Left forelimb (tissue), 1 donor: ENCODE results near the gene FANK1.
A peak's percentile ranks its signal among the peaks of the same experiment; 100 is the strongest.
"Not testable (repeated sequence)": the region's sequence is repeated elsewhere in the genome, so short reads cannot be mapped to it uniquely, and the experiment has no call there.

Experiments
- DNase-seq: peaks from one replicate; pipeline ENCODE4 v3.0.0-alpha.2; 2018; ENCODE audit warnings: low spot score

Gene FANK1

DNA sequence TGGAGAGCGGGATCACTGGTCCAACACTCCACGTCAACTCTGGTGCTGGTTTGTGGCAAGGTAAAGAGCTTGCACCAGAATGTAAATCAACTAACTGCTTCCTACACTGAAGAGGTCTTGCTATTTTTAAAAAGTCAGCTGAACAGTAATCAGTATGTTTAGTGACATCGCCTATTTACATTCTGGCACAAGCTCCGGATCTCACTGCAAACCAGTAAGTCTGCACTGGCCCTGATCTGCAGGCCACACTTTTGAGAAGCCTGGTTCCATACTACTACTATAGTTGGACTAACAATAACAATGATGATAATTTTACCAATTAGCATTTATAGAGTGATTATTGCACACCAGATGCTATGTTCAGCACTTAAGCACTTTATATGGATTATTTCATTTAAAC is 6.9 kb upstream of the FANK1 start:
- not testable (repeated sequence) for DNase-seq

DNA sequence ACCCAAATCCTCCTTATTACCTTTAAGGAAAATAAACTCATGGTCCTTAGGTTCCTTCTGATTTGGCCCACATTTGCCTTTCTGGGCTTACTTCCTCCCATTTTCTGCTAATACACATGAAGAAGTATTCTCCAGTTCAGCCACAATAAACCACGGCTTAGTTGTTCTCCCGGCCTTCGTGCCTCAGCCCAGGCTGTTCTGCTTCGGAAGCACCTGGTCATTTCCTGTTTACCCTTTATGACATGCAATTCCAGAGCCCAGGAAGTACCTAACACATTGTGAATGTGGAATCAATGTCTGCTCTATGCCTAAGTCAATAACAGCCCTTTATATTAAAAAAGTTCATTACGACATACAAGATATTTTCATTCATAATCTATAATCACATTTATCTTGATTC is 4.0 kb upstream of the FANK1 start:
- not testable (repeated sequence) for DNase-seq

DNA sequence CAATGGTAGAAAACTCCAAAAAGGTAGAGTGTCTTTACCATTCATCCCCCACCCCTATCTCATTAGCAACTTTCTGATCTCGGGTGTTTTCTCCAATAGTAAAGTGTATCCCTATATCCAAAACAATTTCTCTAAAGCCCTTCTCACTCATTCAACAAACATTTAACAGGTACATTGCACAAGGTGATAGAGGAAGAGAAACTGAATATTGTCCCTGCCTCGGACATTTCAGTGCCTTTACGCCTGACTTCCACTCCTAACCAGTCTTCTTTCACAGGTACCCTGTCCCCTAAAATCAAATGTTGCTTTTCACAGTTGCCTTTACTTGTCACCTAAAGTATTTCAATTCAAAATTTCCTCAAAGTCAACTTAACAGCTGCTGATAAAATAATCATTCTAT is 2.2 kb upstream of the FANK1 start:
- DNase-seq: not testable (repeated sequence)

DNA sequence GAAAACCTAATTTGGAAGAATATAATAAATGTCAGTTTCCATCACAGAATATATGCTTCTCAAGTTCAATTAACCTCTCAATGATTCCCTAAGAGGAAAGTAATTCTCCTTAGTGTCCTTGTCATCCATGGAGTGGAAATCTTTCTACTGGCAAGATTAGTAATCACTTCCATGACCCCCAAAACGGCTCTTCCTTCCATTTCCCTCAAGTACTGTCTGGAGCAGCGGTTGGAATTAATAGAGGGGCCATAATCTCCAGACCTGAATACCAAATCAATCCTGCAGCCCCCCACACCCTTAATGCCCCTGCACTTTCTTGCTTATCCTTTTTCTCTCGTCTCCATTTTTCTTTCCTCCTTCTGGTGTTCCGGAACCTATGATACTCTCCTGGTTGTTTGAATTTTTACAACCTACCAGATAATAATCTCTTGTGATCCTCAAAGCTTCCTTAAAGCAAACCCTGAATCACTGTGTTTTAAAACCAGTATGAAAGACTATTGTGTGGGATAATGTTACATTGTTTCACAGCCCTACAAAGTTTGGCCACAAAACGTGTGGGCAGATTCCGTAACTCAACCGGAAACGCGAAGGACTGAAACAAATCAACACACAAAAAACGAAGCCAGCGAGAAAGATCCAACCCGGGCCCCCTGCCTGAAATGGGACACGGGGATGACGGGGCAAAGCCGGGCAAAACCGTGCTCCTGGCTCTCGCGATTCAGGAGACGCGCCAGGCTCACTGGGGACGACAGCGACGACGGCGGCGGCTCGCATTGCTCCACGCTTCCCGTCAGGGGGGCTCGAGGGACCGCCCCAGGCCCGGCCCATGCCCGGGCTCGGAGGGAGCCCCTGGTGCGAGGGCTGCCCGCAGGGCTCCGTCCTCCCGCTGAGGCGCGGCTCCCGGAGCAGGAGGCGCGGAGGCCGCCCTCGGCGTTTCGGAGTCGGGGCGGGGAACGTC is 955 bp upstream of the FANK1 start:
- peak; percentile 85 for DNase-seq

DNA sequence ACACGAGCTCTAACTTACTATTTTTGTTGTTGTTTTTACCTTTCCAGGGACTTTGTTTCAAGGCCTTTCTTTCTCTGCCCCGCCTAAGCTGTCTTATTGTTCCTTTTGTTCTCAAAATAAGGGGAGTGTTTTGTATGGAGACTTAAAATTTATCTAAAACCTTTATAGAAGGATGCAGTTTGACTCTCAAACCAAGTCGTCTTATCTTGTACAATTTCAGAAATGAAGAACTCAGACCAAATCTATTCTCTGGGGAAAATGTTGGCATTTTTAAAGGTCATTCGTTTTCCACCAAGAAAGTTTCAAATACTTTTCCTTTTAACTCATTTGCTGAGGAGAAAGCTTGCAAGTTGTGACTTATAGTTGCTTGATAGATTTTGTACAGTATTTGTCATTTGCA is 953 bp downstream of the FANK1 start:
- DNase-seq: not testable (repeated sequence)

DNA sequence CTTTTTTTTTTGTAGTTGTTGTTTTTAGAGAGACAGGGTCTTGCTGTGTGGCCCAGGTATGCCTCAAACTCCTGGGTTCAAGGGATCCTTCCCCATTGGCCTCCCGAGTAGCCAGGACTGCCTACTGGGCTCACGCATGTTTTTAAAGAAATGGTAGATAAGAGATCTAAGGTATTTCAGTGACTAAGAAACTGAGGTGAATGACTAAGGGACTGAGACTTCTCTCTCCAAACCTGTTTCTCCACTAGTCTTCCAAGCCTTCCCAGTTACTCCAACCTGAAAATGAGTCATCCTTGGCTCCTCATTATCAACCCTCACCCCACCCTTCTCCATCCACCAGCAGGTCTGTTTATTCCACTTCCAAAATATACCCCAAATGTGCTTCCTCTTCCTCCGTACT is 4.6 kb downstream of the FANK1 start:
- DNase-seq: not testable (repeated sequence)

DNA sequence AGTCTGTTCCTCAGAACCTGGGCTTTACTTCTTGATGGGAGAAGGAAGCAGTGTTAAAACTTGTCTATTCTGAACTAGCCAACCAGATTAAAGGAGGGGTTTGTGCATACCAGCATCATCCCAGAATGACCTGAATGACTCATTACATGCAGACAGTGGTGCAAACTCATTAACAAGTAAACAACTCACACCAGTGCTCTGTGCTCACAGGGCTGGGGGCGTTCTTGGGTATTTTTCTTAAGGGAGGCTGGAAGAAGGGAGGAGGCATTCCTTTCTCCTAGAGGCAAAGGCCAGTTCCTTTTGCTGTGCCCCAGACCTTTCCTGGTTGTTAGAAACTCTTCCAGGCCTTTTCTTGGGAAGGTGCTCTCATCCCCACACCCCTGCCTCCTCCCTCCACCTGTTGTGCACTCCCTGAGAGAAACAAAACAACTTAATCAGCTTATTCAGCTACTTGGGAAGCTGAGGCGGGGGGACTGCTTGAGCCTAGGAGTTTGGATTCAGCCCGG is 6.8 kb downstream of the FANK1 start:
- DNase-seq: not testable (repeated sequence)

DNA sequence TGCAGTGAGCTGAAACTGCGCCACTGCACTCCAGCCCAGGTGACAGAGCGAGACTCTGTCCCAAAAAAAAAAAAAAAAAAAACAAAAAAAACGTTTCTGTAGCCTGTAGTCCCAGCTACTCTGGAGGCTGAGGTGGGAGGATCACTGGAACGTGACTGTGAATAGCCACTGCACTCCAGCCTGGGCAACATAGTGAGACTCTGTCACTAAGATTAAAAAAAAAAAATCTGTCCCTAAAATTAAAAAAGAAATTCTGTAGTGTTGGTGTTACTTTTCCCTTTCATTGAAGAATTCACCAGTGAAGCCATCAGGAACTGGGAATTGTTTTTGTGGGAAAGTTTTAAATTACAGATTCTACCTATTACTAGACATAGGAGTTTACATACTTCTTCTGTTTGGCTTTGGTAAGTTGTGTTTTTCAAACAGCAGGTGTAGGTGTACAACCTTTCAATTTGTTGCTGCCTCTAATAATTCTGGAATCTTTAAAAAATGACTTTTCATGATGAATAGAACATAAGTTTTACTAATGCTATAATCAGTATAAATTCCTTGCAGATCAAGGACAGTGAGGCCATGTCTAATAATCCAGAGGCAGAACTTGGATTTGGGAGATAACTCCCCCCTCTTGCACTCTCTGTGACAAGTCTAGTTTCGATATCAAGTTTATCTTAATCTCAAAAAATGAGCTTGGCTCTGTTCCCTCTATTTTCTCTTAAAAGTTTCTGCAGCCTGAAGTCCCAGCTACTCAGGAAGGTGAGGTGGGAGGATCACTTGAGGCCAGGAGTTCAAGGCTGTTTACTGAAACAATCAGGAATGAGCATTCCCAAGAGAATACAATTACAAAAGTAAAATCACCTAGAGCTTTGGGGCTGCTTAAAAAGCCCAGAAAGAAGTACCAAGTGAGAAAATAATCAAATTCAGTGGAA is 9.0 kb downstream of the FANK1 start:
- DNase-seq: not testable (repeated sequence)

DNA sequence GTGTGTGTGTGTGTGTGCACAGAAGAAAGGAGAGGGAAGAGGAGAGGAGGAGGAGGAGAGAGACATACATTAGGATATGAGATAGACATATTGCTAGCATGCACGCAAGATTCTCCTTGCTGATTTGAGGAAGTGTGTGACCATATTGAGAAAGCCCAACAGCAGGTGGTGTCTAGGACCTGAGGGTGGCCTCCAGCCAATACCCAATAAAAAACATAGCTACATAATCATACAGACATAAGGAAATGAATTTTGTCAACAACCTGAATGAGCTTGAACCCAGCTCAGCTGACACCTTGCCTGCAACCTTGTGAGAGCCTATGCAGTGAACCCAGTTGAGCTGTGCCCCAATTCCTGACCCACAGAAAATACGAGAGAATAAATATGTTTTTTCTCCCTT is 11.2 kb downstream of the FANK1 start:
- not testable (repeated sequence) for DNase-seq

DNA sequence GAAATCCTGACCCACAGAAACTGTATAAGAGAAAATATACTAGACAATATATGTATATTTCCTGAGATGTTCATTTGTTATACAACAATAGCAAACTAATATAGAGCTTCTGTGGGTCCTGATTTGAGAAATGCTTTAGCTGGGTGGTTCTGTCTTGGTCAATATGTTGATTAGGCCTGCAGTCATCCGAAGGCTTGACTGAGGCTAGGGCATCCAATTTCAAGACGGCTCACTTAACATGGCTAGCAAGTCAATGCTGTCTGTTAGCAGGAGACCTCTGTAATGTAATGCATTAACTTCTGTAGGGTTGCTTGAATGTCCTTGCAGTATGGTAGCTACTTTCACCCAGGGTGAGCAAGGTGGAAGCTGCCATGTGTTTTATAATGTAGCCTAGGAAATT is 12.4 kb downstream of the FANK1 start:
- not testable (repeated sequence) for DNase-seq

DNA sequence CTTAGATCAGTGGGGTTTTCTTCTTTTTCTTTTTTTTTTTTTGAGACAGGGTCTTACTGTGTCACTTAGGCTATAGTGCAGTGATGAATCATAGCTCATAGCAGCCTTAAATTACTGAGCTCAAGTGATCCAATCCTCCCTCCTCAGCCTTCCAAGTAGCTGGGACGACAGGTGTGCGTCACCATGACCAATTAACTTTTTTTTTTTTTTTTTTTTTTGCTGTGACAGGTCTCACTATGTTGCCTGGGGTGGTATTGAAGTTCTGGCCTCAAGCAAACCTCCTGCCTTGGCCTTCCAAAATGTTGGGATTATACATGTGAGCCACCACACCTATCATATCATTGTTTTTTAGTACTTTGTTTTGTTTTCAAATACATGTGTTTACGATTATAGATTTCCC is 13.1 kb downstream of the FANK1 start:
- not testable (repeated sequence) for DNase-seq

DNA sequence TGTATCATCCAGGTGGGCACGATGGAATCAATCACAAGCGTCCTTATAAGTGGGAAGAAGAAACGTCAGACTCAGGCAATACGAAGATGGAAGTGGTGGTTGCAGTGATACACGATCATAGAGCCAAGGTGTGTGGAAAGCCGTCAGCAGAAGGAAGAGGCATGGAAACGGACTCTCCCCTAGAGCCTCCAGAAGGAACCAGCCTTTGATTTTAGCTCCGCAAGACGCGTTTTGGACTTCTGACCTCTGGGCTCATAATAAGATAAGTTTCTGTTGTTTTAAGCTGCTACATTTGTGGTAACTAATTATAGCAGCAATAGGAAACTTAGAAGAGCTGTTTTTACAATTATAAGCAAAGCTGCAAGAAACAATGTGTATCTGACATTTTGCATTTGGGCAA is 14.8 kb downstream of the FANK1 start:
- no peak for DNase-seq

DNA sequence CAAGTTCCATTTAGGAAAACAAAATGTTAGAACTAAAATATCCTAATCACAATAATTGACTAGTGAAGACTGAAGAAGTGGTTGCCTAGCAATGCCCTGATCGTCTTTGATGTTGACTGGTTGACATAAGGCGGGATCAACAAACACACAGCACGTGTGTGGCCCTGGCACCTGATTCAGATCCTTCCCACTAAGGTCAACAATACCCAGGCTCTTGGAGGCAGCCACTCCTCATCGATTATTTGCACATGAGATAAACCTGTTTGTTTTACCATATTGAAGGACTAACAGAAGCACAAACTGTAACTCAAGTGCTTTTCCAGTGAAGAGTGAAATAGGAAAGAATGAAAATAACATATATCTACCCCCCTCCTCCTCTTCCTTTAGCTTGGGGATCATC is 15.6 kb downstream of the FANK1 start:
- DNase-seq: no peak

DNA sequence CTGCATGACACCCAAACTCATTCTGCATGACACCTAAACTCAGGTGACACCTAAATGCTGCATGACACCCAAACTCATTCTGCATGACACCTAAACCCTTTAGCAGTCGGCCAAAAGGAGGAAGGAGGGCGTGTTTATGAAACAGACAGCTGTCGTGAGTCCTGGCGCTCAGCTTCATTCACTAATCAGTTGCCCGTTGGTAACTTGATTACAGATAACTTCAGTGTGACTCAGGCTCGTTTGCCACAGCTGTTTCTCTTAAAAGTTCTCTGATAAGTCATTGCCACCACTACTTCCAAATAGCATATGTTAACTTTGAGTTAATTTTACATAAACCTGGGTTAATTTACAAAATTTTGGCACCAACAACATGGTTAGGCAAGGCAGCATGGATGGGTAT is 16.9 kb downstream of the FANK1 start:
- DNase-seq: not testable (repeated sequence)

DNA sequence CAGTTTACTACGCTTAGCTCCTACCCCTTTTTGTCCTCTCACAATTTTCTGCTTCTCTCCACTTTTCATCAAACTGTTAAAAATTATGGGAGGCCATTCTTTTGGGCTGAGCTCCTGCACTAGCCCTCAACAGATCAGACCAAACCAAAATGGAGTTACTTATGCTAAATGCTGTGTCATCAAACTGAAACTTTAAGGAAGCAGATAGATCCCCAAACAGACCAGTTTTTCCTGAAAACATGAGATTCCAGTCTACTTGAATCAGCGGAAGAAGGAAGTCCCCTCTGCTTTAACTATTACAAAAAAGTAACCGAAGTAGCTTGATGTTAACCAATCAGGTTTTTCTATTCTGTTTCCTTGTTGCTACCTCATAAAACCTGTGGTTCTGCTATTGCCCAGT is 20.6 kb downstream of the FANK1 start:
- no peak for DNase-seq

DNA sequence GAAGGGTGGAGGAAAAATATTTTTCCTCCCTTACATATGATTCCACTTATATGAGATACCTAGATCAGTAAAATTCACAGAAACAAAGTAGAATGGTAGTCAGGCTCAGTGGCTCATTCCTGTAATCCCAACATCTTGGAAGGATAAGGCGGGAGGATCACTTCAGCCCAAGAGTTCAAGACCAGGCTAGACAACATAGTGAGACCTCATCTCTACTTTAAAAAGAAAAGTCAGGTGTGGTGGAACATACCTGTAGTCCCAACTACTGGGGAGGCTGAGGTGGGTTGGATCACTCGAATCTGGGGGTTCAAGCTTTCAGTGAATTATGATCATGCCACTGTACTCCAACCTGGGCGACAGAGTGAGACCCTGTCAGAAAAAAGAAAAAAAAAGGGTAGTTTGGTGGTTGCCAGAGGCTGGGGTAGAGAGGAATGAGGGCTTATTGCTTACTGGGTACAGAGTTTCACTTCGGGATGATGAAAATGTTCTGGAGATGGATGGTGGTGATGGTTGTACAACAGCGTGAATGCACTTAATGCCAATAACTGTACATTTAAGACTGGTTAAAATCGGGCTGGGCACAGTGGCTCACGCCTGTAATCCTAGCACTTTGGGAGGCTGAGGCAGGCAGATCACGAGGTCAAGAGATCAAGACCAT is 21.5 kb downstream of the FANK1 start:
- not testable (repeated sequence) for DNase-seq

DNA sequence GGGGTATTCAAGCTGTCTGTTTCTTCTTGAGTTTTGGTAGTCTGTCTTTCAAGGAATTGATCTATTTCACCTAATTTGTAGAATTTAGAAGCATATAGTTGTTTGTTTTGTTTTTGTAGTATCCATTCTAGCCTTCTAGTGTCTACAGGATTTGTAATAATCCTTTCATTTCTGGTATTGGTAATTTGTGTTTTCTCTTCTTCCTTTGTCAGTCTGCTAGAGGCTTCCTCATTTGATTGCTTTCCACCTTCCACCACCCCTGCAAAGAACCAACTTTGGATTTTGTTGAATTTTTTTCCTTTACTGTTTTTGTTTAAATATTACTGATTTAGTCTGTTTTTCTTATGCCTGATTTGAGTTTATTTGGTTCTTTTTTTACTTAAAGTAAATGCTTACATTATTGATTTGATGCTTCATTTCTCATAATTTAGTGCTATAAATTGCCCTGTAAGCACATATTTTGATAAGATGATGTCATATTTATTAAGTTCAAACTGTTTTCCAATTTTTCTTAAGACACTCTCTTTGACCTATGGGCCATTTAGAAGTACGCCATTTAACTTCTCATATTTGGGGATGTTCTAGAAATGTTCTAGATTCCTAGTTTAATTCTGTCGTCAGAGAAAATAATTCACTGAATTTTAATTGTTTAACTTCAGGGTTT is 25.4 kb downstream of the FANK1 start:
- DNase-seq: not testable (repeated sequence)

DNA sequence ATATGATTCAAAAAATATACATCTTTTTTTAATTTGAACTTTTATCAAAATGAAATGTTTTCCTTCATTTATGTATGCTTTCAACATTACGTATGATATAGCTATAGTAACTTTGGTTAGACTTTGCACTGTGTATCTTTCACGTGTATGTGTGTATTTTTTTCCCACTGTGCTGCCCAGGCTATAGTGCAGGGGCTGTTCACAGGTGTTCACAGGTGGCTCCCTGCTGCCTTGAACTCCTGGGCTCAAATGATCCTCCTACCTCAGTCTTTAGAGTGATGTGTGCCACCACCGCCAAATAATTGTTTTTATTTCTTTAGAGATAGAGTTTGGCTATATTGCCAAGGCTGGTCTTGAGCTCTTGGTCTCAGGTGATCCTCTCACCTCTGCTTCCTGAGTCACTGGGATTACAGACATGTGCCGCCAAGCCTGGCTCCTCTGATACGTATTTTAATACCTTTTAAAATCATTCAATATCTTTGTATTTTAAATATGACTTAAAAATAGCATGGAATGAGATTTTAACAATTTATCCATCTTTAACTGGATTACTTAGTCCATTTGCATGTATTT is 29.0 kb downstream of the FANK1 start:
- no peak for DNase-seq

DNA sequence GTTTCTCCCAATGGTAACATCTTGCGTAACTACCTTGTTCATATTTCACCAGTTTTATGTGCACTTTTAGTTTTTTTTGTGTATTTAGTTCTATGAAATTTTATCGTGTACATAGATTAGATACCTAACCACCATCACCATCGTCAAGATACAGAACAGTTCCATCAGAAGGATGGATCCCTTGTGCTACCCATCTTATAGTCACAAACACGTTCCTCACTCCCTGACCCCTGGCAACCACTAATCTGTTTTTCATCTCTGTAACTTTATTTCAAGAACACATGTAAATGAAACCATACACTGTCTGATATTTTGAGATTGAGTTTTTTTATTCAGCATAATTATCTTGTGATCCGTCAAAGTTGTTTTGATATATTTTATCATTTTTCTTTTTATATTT is 29.9 kb downstream of the FANK1 start:
- DNase-seq: no peak

DNA sequence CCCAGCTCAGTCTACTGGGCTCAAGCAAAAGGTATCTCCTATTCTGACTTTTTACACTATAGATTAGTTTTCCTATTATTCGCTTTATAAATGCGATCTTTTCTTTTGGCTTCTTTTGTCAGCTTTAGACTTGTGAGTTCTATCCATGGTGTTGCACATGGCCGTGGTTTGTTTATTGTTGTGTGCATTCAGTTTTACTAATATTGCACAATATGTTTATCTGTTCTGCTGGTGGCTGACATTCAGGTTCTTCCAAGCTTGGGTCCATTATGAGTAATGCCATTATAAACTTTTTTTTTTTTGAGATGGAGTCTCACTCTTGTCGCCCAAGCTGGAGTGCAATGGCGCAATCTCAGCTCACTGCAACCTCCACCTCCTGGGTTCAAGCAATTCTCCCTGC is 30.9 kb downstream of the FANK1 start:
- not testable (repeated sequence) for DNase-seq
